Measurements from ENCODE around the gene FNIP1. TPM values are rescaled to one million over a fixed set of nuclear protein-coding genes. Genes with fewer than 3 reads are reported as not detected.
"Not testable (repeated sequence)": the region's sequence is repeated elsewhere in the genome, so short reads cannot be mapped to it uniquely, and the experiment has no call there.

The FNIP1 gene
- total RNA-seq, 1 donor from 2014 or later, result 29.0 TPM

DNA sequence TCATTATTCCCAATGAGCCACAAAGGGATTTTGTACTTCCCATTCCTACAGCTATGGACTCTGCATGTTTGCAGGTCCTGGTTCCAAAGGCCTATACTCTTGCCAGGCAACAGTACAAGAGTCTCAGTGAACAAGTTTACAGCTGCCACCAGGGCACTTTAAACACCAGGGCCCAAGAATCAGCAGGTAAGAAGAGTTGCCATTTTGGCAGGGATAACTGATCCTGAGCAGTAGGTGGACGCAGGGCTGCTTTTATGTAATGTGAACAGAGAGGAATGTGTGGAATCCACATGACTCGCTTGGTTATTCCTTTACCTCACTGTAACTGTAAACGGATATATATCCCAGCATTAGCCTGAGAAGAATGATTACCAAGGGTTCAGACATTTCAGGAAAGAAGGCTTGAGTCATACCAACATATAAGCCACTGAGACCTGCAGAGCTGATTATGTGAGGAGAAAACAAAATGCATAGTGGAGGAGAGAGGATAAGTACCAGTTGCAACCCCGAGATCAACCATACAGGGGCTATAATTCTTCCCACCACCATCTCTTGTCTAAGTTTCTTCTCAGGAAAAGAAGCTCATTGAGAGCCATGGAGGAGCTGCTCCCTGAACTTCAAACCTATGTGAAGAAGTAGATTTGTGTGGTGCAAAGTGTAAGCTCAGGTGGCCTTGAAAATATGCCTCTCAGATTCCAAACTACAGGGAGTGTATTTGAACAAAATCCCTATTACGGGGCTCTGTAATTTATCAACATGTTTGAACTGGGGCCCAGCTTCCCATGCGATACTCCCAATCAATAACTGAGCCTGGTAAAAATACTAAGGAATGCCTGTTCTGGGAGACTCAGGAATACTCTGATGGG lies 186.4 kb downstream of the FNIP1 start:
- DNase-seq (ENCODE audit: extremely low read depth, low read depth, low spot score), result peak; percentile 82

DNA sequence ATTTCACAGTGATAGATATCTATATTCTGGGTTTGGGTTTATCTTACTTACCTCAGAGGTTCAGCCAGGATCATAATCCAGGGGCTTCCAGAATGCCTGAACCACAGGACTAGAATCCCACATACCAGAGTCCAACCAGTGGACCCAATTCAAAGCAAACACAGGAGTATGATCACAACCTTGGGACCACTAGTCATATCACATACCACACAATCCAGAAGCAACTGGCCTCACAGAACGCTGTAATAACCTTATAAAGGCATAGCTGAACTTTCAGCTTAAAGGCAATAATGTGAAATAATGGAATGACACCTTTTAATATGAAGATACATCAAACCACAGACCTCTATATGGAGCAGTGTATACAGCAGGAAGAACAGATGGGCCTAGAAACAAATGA lies 187.0 kb downstream of the FNIP1 start:
- DNase-seq (ENCODE audit: extremely low read depth, low read depth, low spot score), result no peak

DNA sequence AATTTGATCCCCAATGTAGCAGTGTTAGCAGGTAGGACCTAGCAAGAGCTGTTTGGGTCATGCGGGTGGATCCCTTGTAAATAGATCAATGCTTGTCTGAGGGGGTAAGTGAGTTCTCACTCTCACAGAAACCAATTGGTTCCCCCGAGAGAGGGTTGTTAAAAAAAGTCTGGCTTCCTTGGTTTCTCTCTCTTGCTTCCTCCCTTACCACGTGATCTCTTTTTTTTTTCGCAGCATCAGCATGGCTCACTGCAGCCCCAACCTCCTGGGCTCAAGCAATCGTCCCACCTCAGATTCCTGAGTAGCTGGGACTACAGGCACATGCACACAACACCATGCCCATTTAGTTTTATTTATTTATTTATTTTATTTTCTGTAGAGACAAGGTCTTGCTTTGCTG lies 188.2 kb downstream of the FNIP1 start:
- no peak for DNase-seq (ENCODE audit: extremely low read depth, low read depth, low spot score)

DNA sequence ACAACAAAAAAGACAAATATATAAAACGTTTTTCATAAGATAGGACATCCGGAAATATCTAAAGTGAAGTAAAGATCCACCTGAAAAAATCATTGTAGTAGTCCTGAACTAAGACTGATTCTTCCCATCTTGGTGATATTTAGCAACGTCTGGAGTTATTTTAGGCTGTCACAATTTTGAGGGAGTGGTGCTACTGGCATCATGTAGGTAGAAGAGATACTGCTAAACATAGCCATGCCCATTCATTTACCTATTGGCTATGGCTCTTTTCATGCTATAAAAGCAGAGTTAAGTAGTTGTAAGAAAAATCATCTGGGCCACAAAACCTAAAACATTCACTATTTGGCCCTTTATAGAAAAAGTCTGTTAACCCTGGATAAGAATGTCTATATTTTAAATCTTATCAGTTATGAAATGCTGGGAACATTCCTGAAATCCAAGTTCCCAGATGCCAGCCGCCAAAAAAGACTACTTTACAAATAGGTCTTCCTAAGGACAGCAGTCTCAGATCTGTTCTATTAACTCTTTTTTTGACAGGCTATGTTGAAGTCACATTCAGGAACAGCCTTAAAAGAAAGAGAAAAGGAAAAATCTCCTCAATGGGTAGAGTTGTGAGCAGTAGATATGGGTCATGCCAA lies 188.8 kb downstream of the FNIP1 start:
- DNase-seq (ENCODE audit: extremely low read depth, low read depth, low spot score), result no peak

DNA sequence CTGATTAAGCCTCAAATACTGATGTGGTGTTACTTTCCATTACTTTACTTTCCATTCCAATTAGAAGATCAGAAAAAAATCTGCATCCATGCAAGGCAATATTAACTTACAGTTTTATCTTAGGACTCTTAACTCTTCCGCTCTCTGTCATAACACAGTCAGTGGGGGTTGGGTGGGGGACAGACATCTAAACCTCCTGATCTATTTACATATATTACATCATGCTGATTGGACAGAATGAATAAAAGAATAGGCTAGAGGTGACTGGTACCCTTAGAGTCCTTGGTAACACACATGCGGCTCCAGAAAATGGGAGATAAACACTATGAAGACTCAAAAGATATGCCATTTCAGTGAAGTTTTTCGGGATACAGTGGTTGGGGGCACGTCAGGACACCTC lies 189.4 kb downstream of the FNIP1 start:
- DNase-seq (ENCODE audit: extremely low read depth, low read depth, low spot score), result no peak

DNA sequence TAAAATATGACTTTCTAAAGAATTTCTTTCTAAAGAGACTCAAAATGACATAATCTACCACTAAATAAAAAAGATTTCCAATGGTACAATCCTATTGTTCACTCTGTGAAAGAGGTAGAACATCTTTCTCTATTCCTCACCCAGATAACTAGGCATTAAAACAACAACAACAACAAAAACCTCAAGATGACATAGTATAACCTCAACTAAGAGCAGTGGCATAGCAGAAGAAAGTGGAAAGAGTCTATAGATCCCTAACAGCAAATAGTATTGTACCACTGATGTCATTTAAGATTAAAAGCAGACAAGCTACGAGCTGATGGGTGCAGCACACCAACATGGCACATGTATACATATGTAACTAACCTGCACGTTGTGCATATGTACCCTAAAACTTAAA lies 191.7 kb downstream of the FNIP1 start:
- no peak for DNase-seq (ENCODE audit: extremely low read depth, low read depth, low spot score)

DNA sequence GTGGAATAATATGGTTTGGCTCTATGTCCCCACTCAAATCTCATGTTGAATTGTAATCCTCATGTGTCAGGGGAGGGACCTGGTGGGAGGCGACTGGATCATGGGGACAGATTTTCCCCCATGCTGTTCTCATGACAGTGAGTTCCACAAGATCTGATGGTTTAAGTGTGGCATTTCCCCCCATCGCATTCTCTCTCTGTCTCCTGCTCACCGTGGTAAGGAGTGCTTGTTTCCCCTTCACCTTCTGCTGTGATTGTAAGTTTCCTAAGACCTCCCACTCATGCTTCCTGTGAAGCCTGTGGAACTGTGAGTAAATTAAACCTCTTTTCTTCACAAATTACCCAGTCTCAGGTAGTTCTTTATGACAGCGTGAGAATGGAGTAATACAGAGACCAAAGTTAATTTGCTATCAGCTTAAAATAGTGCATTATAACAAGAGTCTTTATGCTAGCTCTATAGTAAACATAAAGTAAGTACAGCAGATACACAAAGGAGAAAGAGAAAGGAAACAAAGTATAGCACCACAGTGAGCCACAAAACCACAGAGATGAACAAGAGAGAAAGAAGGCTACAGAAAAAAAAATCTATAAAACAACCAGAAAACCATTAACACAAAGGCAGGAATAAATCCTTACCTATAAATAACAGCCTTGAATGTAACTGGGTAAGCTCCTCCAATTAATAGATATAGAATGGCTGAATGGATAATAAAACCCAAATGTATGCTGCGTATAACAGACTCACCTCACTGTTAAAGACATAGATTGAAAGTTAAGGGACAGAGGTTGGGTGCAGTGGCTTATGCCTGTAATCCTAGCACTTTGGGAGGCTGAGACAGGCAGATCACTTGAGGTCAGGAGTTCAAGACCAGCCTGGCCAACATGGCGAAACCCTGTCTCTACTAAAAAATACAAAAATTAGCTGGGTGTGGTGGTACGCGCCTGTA lies 201.5 kb downstream of the FNIP1 start:
- DNase-seq (ENCODE audit: extremely low read depth, low read depth, low spot score), result no peak

DNA sequence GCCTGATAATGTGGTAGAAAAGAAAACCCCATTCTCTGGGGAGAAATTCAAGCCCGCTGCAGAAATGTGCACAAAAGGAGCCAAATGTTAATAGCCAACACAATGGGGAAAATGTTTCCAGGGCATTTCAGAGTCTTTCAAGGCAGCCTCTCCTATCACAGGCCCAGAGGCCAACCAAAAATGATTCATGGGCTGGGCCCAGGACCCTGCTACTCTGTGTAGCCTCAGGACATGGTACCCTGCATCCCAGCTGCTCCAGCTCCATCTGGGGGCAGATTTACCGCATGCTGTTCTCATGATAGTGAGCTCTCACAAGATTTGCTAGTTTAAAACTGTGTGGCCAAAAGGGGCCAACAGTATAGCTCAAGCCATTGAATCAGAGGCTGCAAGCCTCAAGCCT lies 202.9 kb downstream of the FNIP1 start:
- DNase-seq (ENCODE audit: extremely low read depth, low read depth, low spot score), result no peak

DNA sequence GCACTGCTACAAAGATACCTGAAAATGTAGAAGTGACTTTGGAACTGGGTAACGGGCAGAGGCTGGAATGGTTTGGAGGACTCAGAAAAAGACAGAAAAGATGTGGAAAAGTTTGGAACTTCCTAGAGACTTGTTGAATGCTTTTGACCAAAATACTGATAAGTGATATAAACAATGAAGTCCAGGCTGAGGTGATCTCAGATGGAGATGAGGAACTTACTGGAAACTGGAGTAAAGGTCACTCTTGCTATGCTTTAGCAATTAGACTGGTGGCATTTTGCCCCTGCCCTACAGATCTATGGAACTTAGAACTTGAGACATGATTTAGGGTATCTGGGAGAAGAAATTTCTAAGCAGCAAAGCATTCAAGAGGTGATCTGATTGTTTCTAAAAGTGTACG lies 203.4 kb downstream of the FNIP1 start:
- DNase-seq (ENCODE audit: extremely low read depth, low read depth, low spot score), result not testable (repeated sequence)

Other genes with a start within 250 kb of the FNIP1 start
- gene RAPGEF6, start 161.8 kb downstream of the FNIP1 start, total RNA-seq, result 7.3 and 12.5 TPM in 2 replicates
- not detected in 2 replicates for gene MEIKIN, start 148.6 kb upstream of the FNIP1 start, total RNA-seq
- gene ACSL6, start 214.6 kb upstream of the FNIP1 start, total RNA-seq, result not detected in 2 replicates

Data from glomerular endothelial cell (primary cell).